ENCODE data around the gene ST6GALNAC2.

ST6GALNAC2 gene

DNA sequence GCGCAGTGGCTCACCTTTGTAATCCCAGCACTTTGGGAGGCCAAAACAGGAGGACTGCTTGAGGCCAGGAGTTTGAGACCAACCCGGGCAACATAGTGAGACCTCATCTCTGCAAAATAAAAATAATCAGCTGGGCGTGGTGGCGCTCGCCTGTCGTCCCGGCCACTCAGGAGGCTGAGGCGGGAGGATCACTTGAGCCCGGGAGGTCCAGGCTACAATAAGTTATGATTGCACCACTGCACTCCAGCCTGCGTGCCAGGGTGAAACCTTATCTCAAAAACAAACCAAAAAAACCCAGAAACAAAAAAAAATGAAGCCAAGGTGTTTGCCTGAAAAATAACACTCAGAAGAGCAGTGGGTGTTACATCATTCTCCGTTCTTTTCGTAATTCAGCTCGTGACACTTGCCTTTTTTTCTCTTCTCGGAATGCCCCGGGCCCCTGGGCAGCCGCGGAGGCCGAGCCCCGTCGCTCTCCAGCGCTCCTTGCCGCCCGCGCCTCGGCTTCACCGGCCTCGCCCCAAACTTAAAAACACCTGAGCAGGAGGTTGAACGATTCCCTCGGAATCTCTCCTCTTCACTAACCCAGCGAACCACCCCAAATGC, 28.8 kb downstream of the ST6GALNAC2 start:
- DNase-seq (ENCODE audit: low read depth in 2 of 2): no peak

DNA sequence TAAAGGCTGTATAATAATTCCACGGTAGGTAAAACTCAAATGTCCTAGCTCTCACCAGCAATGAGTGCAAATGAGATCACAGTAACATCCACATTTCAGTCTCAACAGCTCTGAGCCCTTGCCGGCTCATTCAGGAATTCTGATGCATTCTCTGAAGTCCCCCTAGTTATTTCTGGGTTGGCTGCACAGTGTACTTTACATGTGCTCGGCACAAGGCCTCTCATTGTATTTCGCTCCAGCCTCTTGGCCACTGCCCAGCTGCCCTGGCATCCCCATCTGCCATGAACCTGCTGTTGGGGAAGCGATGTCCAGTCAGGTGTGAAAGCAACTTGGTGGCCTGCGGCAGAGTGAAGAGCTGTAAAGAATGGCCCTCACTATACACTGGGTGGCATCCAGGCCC, 31.5 kb downstream of the ST6GALNAC2 start:
- no peak for DNase-seq (ENCODE audit: low read depth in 2 of 2)

DNA sequence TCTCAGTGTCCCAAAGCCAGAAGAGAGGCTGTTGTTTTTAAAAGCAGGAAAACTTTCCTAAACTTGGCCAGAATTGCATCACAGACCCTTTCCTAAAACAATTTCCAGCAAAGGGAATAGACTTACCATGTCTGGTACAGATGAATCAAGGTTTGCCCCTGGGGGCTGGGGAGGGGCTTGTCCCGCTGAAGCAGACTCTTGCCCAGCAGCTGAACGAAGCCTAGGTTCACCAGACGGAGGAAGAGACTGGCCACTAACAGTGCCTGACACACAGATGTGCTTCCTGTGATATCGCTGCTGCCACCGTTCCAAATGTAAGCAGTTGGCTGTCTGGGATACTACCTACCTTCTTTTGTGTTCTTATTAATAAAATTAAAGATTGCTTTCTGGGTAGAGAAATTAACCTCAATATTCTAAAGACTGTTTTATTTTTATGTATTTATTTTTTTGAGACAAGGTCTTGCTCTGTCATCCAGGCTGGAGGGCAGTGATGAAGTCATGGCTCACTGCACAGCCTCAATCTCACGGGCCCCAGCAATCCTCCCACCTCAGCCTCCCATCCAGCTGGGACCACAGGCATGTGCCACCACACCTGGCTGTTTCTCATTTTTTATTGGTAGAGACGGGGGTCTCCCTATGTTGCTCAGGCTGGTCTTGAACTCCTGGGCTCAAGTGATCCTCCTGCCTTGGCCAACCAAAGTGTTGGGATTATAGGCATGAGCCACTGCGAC, 32.3 kb downstream of the ST6GALNAC2 start:
- no peak for DNase-seq (ENCODE audit: low read depth in 2 of 2)

DNA sequence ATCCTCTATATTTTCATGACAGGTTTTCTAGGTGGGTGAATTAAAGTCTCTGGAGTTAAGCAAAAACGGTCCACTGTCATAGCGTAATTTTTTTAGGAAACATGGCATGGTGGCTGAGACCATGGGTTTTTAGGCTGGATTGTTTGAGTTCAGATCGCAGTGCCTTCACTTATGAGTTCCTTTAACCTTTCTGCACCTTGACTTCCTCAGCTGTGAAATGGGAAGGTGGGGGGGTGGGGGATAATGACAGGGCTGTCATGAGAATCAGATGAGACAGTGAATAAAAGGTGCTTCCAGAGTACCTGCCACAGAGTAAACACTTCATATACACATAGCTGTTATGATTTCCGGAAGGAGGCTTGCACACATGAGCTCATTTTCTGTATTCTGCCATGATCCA, 34.0 kb downstream of the ST6GALNAC2 start:
- DNase-seq (ENCODE audit: low read depth in 2 of 2): no peak

DNA sequence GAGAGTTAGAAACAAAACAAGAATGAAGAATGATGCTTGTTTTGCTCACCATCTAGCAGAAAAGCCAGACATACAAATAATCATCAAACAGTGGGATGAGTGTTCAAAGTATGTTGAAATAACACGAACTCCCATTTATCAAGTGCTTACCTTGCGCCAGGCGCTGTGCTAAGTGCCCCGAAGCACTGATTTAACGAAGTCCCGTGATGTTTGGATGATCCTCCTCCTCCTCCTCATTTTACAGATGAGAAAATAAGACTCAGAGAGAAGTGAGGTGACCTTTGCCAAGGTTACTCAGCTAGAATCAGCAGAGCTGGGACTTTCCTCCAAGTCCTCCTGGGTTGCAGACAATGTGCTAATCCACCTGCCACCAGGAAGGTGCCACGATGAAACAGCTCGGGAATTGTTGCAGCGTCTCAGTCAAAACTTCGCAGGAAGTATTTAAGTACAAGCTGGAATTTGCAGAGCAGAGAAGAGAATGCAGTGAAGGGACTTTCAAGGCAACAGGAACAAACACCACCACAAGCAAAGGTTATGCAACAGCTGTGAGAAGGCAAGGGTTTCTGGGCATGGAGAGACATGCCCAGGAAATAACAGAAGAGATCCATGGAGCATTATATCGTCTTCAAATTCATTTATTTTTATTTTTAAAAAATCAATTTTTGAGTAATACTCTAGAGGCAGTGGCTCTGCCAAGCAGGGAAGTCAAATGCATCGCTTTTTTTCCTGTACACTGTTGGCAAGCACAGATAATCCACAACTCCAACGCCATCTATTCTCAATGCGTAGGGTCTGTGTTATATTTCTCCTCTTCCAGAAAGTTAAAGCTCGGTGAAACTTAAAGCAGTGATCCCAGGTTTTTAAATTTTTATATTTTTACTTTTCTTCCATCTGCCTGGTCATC, 34.7 kb downstream of the ST6GALNAC2 start:
- no peak for DNase-seq (ENCODE audit: low read depth in 2 of 2)

DNA sequence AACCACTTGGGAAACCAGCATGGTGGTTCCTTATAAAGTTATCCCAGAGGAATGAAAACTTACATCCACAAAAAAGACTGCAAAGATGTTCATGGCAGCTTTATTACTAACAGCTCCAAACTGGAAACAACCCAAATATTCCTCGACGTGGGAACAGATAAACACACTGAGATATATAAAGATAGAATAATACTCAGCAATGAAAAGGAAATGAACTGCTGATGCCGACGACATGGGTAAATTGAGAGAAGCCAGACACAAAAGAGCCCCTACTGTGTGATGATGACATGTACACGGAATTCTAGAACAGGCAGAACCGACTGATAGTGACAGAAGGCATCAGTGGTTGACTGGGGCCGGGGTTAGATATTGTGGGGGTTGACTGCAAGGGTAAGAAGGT, 36.1 kb downstream of the ST6GALNAC2 start:
- DNase-seq (ENCODE audit: low read depth in 2 of 2): no peak

DNA sequence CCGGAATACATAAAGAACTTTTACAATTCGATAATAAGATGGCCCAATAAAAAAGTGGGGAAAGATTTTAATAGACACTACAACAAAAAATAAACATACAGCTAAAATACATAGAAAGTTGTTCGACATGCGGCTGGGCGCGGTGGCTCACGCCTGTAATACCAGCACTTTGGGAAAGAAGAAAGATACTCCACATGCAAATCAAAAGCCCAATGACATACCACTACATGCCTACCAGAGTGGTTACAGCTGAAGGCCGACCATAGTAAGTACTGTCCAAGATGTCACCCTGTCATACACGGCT, 36.5 kb downstream of the ST6GALNAC2 start:
- no peak for DNase-seq (ENCODE audit: low read depth in 2 of 2)

DNA sequence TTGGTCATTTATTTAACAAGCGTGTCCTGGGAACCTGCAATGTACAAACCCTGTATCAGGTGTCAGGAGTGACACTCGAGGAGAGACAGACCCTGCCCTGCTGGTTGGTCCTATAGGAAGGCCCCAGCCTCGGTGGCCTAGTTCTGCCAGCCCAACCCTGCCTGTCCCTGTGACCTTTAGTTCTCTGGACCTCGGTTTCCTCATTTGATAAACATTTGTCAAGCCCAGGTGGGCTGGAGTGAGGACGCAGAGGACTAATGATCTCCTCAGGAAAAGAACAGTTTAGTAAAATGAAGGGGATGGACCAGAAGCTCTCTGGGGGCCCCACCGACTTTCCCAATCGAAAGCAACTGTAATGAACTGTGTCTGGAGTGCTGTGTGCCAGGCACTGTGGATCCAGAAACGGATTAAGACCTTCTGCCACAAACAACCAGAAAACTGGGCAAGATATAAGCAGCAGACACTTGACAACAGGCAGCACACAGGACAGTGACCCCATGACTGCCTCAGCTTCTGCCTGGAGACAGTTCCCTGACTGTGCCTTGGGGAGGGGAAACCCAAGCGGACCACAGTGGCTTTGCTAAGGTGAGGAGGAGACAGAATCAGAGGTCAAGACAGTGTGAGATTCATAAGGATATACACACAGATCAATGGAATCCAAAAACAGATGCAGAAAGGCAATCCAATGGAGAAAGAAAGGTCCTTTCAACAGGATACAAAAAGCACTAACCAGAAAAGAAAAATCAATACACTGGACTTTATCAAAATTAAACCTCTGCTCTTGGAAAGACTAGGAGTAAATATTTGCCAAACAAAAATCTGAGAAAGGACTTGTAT, 37.1 kb downstream of the ST6GALNAC2 start:
- no peak for DNase-seq (ENCODE audit: low read depth in 2 of 2)

DNA sequence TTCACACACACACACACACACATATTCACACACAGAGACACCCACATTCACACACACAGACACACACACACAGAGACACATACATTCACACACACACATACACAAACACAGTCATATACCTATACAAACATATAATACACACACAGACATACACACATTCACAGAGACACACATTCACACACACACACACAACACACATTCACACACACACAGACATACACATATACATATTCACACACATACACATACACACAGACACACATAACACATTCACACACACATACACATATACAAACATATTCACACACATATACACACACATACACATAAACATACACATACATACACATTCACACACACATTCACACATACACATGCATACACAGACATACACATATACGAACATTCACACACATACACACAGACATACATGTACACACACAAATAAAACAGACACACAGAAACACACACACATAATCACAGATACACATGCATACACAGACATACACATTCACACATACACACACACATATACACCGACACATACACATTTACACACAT, 37.9 kb downstream of the ST6GALNAC2 start:
- no peak for DNase-seq (ENCODE audit: low read depth in 2 of 2)

DNA sequence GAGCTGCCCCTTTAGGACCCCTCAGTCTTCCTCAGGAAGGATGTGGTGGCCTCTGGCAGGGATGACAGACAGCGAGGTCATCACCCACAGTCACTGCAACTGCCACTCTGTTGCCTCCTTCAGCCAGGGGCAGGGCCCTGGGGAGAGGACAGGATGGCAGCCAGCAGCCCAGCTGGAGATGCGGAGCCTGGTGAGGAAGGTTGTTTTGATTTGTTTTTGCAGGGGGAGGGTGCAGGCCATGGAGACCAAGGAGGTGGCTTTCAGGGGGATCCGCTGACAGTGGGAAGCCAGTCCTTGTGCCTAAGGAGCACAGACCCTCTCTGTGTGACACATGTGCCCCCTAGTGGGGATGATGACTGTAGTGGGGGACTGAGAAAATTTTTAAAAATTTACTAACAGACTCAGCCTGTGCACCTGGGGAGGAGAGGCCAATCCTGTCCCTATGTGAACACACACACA, 38.4 kb downstream of the ST6GALNAC2 start:
- peak; percentile 39 to 42 for DNase-seq (ENCODE audit: low read depth in 2 of 2)

DNA sequence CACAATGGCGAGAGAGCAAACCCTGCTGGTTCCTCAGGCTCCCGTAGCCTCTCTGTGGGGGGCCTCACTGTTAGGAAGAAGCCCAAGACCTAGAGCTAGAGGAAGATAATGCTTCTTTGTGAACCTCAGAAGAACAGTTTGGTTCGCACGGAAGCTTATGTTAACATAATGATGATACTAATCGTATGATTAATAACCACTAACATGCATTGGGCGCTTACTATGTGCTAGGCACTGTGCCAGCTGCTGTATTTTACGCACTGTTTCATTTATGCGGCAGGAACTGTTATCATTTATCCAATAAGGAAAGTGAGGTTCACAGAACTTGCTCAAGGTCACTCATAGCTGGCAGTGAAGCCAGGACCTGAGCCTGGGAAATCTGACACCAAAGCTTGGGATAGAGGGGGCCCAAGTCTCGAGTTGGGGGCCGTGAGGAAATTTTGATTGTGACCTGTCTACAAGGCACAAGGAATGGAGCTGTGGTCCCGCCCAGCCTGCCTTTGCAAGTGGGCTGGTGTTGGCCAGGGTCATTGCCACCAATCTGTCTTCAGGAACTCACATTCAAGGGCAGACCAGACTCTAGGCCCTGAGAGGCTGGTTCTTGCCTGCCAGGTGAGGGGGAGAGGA, 39.0 kb downstream of the ST6GALNAC2 start:
- DNase-seq (ENCODE audit: low read depth in 2 of 2): no peak

DNA sequence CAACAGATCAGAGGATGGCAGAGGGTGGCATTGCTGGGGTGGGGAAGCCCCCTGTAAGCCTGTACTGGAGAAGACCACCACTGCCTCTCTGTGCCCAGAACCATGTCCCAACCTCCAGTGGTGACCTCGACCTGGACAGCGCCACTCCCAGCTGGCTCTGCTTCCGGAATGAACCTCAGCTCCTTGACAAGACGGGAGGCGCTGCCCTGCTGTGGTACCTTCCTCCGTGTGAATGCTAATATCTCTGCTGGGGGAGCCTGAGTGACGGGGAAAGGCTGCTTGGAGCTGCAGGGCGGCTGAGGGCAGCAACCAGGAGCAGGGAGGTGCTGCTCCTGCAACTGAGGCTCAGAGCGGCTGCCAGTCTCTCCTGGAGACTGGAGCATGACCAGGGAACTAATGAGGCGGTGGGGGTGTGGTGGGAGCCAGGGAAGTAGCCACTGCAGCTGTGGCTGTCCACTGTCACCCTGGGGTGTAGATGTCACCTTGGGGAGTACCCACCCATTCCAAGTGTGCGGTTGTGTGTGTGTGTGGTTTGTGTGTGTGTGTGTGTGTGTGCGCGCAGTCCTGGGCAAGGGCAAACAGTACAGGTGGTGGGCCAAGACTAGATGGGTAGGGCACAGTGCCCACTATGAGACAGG, 39.6 kb downstream of the ST6GALNAC2 start:
- DNase-seq (ENCODE audit: low read depth in 2 of 2): no peak

DNA sequence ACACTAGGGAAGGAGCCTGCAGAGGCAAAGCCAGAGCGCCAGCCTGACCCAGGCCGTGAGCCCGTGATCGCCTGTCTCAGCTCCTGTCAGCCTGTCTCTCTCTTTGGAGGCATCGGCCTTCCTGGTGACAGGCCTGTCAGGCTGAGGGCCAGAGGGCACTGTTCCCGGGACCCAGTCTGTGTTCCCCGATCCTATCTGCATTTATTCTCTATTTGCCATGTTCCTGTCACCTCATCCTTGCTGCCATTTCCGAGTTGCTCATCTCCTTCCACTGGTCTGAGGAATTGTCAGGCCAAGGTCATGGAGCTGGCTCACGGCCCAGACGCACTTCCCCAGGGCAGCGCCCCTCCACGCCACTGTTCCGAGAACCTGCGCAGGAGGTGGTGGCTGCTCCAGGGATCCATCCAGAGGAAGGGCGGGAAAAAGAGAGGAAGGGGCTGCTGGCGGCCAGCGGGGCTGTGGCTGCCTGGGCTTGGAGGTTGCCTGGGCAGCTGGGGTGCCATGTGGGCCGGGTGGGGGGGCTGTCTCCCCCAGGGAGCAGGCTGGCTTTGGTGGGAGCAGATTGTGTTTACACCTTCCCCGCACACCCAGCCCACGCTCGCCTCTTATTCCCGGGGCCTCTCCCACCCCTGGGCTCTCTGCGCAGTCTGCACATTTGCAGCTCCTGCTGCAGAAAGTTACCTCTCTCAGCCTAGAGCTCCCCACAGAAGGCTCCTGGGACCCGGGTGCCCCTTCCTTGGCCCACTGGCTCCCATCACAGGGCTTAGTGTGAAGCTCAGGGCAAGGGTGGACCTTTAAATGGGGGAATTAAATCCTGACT, 40.9 kb downstream of the ST6GALNAC2 start:
- no peak for DNase-seq (ENCODE audit: low read depth in 2 of 2)

DNA sequence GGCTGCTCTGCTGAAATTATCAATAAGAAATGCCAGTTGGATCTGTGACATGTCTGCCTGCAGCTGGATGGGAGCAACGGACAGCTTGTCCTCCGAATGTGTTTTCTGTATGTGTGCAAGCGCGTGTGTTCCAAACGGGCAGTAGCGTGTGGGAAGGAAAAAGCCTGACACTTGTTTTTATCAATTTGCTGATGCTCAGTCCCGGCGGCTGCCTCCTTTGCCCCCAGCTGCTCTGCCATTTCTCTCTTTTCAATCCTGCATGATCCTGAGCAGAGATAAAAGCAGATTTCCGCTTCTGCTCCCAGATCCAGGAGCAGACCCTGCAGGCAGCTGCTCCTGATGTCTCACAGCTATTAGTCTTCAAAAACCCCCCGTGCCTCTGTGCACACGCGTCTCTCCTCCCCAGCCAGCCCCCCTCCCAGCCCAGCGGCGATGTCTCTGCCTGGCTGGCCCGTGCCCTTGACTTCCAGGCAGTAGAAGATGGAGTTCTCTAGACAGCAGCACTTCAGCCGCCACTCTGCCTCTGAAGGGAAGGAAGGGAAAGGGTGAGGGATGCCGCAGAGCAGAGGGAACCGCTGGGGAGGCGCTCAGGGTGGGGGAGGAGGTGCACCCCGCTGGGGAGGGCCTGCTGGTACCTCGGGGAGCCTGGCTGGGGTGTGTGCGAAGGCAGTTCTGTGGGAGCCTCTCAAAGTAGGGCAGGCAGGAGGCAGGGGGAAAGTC, 41.7 kb downstream of the ST6GALNAC2 start:
- DNase-seq (ENCODE audit: low read depth in 2 of 2): no peak

DNA sequence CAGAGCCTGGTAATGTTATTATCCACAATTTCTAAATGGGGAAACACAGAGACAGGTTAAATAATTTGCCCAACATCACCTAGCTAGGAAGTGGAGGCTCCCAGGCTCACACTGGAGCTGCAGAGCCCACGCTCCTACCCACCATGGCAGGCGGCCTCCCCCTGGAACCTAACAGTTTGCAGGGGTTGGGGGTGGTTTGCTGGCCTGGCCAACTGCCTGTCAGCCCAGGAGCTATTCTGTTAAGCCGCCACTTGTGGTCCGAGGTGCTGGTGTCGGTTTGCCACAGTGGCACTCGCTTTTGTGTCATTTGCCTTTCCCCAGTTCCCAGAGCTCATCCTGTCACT, 42.2 kb downstream of the ST6GALNAC2 start:
- DNase-seq (ENCODE audit: low read depth in 2 of 2): no peak

DNA sequence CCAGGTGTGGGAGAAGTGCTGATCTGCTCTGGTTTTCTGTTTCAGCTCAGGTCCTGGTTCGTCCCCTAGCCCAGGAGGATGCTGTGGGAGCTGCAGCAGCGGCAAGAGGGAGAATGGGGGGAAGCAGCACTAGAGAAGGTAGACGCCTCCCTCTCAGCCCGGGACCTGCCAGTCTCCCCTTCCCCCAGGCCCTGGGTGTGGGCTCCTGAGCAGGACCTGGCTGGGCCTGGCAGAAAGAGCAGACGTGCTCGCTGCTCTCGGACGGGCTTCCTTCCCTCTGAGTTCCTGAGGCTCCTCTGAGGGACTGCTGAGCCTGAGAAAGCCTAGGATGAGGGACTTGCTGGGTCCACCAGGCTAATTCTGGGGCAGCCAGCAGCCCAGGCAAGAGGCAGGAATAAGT, 42.7 kb downstream of the ST6GALNAC2 start:
- no peak for DNase-seq (ENCODE audit: low read depth in 2 of 2)

DNA sequence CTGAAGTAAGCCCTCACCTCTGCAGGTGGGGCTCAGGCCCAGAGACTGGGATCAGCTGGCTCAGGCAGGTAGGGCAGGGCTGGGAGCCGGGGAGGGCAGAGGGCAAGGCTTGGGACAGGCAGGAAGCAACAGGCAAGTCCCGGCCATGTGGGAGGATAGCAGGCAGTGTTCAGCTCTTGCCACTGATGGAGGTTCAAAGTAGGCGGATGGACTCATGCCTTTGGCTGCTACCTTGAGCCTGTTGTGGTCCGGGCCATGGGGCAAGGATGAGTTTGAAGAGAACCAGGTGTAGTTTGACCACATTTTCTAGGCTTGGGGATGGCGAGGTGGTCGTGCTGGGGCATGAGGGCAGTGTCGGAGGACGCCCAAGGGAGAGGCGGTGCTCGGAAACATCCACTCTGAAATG, 43.1 kb downstream of the ST6GALNAC2 start:
- DNase-seq (ENCODE audit: low read depth in 2 of 2): no peak

DNA sequence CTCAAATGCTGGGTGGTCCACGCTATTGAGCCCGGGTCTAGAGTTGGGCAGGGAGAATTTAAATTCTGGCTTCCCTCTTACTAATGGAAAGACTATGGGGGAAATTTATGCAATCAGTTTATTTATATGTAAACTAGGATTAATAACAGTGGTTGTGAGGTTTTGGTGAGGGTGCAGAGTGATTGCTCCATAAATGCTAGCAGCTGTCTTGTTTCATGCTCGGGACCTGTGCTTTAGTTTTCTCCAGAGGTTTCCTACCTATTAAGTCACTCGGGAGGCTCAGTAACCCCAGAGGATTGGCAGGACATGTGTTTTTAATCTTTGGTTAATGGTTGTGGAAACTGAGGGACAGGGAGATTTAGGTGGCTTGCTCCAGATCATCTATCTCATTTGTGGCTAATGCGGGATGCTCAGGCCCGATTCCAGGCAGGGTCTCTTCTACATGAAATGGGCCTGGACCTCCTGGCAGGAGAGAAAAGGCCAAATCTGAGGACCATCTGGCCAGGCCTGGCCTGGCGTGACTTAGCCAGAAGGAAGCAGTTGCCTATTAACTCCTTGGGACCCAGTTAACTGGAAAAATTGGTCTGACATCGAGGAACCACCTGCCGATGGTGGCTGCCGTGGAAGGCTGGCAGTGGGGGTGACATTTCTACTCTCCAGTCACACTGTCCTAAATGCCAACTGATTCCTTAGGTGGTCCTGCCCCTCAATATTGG, 43.8 kb downstream of the ST6GALNAC2 start:
- DNase-seq (ENCODE audit: low read depth in 2 of 2): no peak

Data from stimulated activated CD8-positive, alpha-beta memory T cell treated with anti-CD3 and anti-CD28 coated beads, Interleukin-2, amount 100 ng/mL, for 48 hours (primary cell).